ENCODE results near the gene ILRUN. TPM values are rescaled to one million over a fixed set of nuclear protein-coding genes. Genes with fewer than 3 reads are reported as not detected.
A peak's percentile ranks its signal among the peaks of the same experiment; 100 is the strongest.
"Not testable (repeated sequence)": the region's sequence is repeated elsewhere in the genome, so short reads cannot be mapped to it uniquely, and the experiment has no call there.

The ILRUN gene
- total and polyA plus RNA-seq, 9 of the 15 experiments (the other 6 are each of a cell fraction or from before 2014, with no cell fraction given) = 24.9 to 78.9 (median 53.4) TPM

GRCh38 chr6:34652263-34652662 is 44.3 kb downstream of the ILRUN start (continued):
- TF ChIP-seq, protein P1, sequence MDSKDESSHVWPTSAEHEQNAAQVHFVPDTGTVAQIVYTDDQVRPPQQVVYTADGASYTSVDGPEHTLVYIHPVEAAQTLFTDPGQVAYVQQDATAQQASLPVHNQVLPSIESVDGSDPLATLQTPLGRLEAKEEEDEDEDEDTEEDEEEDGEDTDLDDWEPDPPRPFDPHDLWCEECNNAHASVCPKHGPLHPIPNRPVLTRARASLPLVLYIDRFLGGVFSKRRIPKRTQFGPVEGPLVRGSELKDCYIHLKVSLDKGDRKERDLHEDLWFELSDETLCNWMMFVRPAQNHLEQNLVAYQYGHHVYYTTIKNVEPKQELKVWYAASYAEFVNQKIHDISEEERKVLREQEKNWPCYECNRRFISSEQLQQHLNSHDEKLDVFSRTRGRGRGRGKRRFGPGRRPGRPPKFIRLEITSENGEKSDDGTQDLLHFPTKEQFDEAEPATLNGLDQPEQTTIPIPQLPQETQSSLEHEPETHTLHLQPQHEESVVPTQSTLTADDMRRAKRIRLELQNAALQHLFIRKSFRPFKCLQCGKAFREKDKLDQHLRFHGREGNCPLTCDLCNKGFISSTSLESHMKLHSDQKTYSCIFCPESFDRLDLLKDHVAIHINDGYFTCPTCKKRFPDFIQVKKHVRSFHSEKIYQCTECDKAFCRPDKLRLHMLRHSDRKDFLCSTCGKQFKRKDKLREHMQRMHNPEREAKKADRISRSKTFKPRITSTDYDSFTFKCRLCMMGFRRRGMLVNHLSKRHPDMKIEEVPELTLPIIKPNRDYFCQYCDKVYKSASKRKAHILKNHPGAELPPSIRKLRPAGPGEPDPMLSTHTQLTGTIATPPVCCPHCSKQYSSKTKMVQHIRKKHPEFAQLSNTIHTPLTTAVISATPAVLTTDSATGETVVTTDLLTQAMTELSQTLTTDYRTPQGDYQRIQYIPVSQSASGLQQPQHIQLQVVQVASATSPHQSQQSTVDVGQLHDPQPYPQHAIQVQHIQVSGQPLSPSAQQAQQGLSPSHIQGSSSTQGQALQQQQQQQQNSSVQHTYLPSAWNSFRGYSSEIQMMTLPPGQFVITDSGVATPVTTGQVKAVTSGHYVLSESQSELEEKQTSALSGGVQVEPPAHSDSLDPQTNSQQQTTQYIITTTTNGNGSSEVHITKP (IDR thresholded peaks at IDR 0.05; ENCODE audit: partially characterized antibody) = peak; percentile 48
- no peak for TF ChIP-seq MTA3 (IDR thresholded peaks at IDR 0.05; ENCODE audit: borderline replicate concordance)
- TF ChIP-seq ZKSCAN8 (CRISPR knock-in tag; IDR thresholded peaks at IDR 0.05) = no peak
- no peak for TF ChIP-seq ZC3H4 (CRISPR knock-in tag; IDR thresholded peaks at IDR 0.05; ENCODE audit: borderline replicate concordance)

GRCh38 chr6:34650823-34651222 is 45.7 kb downstream of the ILRUN start:
- intact Hi-C loops (cut with micrococcal nuclease) (no loop called here), in situ Hi-C loops (cut with MboI) (no loop called here)
- peaks cover 3 to 7% of the 10 kb centered on the region in 2 experiments; a peak in 3 of 5 replicates for H3K4me1 ChIP-seq (replicated peaks in 1 of 2; ENCODE audit: control insufficient read depth in 2 of 2, insufficient read depth in 2 of 2, low read length in 2 of 2)
- DNase-seq (ENCODE audit: extremely low read depth in 1 of 4, low spot score in 3 of 4) = no peak
- CTCF ChIA-PET (ENCODE audit: low intra/inter-chr PET ratio) = no interaction called here
- H2AFZ ChIP-seq (ENCODE audit: low read depth, low read length) = no peak overlapping the region
- H3K9ac ChIP-seq (ENCODE audit: insufficient read depth in 1 of 2, low read depth in 2 of 2, low read length in 2 of 2) = no peak overlapping the region
- H3K79me2 ChIP-seq (ENCODE audit: control insufficient read depth, insufficient read depth, low read length) = peaks cover 78% of the 10 kb centered on the region
- BruUV-seq (replicated peaks) = no TSS peak
- WGBS (ENCODE audit: insufficient coverage, low coverage, missing lambda C conversion rate) = 75% methylated on average over 2 of the region's 2 CpGs
- no peak for TF ChIP-seq THAP7 (CRISPR knock-in tag; IDR thresholded peaks at IDR 0.05)
- no peaks in the 10 kb centered on the region for H3K9me3 ChIP-seq (replicated peaks; ENCODE audit: control insufficient read depth, insufficient read depth, low read depth, low read length)
- POLR2A ChIA-PET = interaction anchor here (0.8 to 1.6 kb wide), 4 partner anchors 15 to 111 kb away, joined by 3 to 4 read pairs (median 4); partner anchors contain the start of gene SNRPC
- H3K36me3 ChIP-seq (ENCODE audit: control insufficient read depth, insufficient read depth, low read length) = peaks cover 72% of the 10 kb centered on the region
- ATAC-seq = no peak
- no peak overlapping the region for H3K4me3 ChIP-seq
- H4K20me1 ChIP-seq (replicated peaks; ENCODE audit: control insufficient read depth, insufficient read depth, low read length) = no peaks in the 10 kb centered on the region
- H3K9me1 ChIP-seq (ENCODE audit: control insufficient read depth, insufficient read depth, low read length) = no peaks in the 10 kb centered on the region
- no peak for FAIRE-seq
- H3K27me3 ChIP-seq (ENCODE audit: control insufficient read depth in 2 of 2, insufficient read depth in 2 of 2, low read length in 2 of 2) = no peaks in the 10 kb centered on the region
- H3K4me2 ChIP-seq (ENCODE audit: insufficient read depth, low read length) = no peak overlapping the region
- no peak overlapping the region for H3K27ac ChIP-seq (ENCODE audit: extremely low read depth, low read depth, low read length)

DNA sequence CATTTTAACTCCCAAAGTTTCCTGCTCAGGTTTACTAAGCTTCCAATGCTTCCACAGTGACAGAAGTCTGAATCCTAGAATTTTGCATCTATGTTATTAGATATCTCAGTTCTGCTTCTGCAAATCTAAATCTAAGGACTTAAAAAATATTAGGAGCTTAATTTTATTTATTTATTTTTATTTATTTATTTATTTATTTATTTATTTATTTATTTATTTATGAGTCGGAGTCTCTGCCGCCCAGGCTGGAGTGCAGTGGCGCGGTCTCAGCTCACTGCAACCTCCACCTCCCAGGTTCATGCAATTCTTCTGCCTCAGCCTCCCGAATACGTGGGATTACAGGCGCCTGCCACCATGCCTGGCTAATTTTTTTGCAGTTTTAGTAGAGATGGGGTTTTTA is 46.3 kb downstream of the ILRUN start:
- H3K4me2 ChIP-seq (ENCODE audit: insufficient read depth, low read length); H4K20me1 ChIP-seq (replicated peaks; ENCODE audit: control insufficient read depth, insufficient read depth, low read length); H3K4me1 ChIP-seq (replicated peaks in 1 of 2; ENCODE audit: control insufficient read depth in 2 of 2, insufficient read depth in 2 of 2, low read length in 2 of 2); intact Hi-C loops (cut with micrococcal nuclease); H3K9me1 ChIP-seq (ENCODE audit: control insufficient read depth, insufficient read depth, low read length); DNase-seq (ENCODE audit: extremely low read depth in 1 of 4, low spot score in 3 of 4); H3K27me3 ChIP-seq (ENCODE audit: control insufficient read depth in 2 of 2, insufficient read depth in 2 of 2, low read length in 2 of 2); H3K9me3 ChIP-seq (replicated peaks; ENCODE audit: control insufficient read depth, insufficient read depth, low read depth, low read length); H2AFZ ChIP-seq (ENCODE audit: low read depth, low read length); FAIRE-seq; H3K4me3 ChIP-seq; H3K27ac ChIP-seq (ENCODE audit: extremely low read depth, low read depth, low read length); H3K9ac ChIP-seq (ENCODE audit: insufficient read depth in 1 of 2, low read depth in 2 of 2, low read length in 2 of 2); CTCF ChIA-PET (ENCODE audit: low intra/inter-chr PET ratio); ATAC-seq; in situ Hi-C loops (cut with MboI); BruUV-seq (replicated peaks): not testable (repeated sequence)
- POLR2A ChIA-PET = interaction anchor here (0.8 to 1.6 kb wide), 7 partner anchors 14 to 112 kb away, joined by 3 to 4 read pairs (median 4); partner anchors contain the start of gene SNRPC
- Histone ChIP-seq H3K36me3 (ENCODE audit: control insufficient read depth, insufficient read depth, low read length) (peaks cover 78% of the 10 kb centered on the region), H3K79me2 (ENCODE audit: control insufficient read depth, insufficient read depth, low read length) (peaks cover 72% of the 10 kb centered on the region)
- over 99% methylated on average over 7 of the region's 7 CpGs for WGBS (ENCODE audit: insufficient coverage, low coverage, missing lambda C conversion rate)

All from K562 (cell line).